ENCODE results near the gene TANGO2.

TANGO2 gene

DNA sequence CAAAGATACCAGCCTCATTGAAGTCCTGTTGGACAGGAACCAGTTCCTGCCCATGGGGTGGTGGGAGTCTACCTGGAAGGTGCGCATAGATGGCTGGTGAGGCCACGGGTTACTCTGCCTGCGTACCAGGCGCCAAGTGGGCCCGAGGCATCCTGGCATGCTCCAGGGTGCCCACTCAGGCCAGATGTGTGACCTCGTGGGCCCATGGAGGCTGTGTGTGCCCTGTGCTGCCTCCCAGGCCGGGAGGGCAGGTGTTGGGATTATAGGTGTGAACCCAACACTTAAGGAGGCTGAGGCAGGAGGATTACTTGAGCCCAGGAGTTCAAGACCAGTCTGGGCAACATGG is 23.1 kb downstream of the TANGO2 start:
- no peak for DNase-seq (ENCODE audit: low spot score)
- TF ChIP-seq, protein P1, sequence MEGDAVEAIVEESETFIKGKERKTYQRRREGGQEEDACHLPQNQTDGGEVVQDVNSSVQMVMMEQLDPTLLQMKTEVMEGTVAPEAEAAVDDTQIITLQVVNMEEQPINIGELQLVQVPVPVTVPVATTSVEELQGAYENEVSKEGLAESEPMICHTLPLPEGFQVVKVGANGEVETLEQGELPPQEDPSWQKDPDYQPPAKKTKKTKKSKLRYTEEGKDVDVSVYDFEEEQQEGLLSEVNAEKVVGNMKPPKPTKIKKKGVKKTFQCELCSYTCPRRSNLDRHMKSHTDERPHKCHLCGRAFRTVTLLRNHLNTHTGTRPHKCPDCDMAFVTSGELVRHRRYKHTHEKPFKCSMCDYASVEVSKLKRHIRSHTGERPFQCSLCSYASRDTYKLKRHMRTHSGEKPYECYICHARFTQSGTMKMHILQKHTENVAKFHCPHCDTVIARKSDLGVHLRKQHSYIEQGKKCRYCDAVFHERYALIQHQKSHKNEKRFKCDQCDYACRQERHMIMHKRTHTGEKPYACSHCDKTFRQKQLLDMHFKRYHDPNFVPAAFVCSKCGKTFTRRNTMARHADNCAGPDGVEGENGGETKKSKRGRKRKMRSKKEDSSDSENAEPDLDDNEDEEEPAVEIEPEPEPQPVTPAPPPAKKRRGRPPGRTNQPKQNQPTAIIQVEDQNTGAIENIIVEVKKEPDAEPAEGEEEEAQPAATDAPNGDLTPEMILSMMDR (IDR thresholded peaks at IDR 0.05; ENCODE audit: extremely low read depth, insufficient read depth, missing control alignments), result no peak
- in situ Hi-C loops (cut with MboI; ENCODE audit: low pct_unique_long_range_greater_than_20kb, low sequenced_read_pairs, unreplicated experiment), result no loop called here

DNA sequence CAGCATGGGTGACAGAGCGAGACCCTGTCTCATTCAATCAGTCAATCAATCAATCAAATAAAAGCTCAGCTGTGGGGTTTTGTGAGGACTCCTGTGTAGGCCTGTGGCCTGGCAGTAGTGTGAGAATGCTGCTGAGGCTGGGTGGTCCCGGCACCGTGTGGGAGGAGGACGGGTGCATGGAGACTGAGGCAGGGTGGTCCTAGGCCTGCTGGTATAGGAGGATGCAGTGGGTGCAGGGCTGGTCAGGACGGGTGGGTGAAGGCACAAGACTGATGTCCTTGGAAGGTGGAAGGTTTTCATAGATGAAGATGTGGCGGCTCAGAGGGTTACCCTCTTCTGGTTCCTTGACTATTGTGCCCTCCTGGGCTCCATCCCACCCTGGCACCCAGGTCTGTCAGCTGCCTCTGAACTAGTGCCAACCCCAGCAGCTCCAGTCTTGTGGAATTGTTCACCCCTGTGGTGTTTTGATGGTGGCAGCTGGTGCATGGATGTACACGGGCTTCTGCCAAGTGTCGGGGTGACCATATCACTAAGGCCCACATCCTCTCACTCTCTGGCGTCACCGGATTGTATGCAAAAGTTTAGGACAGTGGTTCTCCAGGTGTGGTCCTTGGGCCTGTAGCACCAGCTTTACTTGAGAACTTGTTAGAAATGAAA is 23.7 kb downstream of the TANGO2 start:
- in situ Hi-C loops (cut with MboI; ENCODE audit: low pct_unique_long_range_greater_than_20kb, low sequenced_read_pairs, unreplicated experiment), result no loop called here
- TF ChIP-seq, protein P1 (IDR thresholded peaks at IDR 0.05; ENCODE audit: extremely low read depth, insufficient read depth, missing control alignments), result no peak
- no peak for DNase-seq (ENCODE audit: low spot score)

DNA sequence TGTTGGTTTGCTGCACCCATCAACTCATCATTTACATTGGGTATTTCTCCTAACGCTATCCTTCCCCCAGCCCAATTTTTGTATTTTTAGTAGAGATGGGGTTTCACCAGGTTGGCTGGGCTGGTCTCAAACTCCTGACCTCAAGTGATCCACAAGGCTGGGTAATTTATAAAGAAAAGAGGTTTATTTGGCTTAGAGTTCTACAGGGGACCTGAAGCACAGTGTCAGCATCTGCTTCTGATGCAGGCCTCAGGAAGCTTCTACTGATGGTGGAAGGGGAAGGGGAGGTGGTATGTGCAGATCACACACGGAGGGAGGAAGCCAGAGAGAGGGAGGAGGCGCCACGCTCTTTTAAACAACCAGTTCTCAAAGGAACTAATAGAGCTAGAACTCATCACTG is 25.8 kb downstream of the TANGO2 start:
- in situ Hi-C loops (cut with MboI; ENCODE audit: low pct_unique_long_range_greater_than_20kb, low sequenced_read_pairs, unreplicated experiment), result no loop called here
- DNase-seq (ENCODE audit: low spot score), result no peak
- TF ChIP-seq, protein P1 (IDR thresholded peaks at IDR 0.05; ENCODE audit: extremely low read depth, insufficient read depth, missing control alignments), result no peak

DNA sequence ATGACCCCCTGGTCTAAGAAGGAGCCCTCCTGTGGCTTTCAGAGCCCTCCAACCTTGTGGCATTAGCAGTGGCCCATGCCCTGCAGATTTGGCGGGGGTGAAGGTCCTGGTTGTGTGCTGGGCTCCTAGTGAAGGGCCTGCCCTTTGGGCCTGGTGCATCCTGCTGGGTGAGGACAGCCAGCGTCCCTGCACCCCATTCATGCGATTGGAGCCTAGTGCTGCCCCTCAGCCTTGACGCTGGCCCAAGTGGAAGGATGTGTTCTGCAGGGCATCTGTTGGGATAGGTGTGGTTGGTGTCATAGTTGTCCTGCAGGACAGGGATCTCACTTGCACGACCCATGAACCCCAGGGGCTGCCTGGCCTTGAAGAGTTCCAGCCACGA is 31.0 kb downstream of the TANGO2 start:
- no peak for DNase-seq (ENCODE audit: low spot score)
- TF ChIP-seq, protein P1 (IDR thresholded peaks at IDR 0.05; ENCODE audit: extremely low read depth, insufficient read depth, missing control alignments), result no peak
- in situ Hi-C loops (cut with MboI; ENCODE audit: low pct_unique_long_range_greater_than_20kb, low sequenced_read_pairs, unreplicated experiment), result no loop called here

DNA sequence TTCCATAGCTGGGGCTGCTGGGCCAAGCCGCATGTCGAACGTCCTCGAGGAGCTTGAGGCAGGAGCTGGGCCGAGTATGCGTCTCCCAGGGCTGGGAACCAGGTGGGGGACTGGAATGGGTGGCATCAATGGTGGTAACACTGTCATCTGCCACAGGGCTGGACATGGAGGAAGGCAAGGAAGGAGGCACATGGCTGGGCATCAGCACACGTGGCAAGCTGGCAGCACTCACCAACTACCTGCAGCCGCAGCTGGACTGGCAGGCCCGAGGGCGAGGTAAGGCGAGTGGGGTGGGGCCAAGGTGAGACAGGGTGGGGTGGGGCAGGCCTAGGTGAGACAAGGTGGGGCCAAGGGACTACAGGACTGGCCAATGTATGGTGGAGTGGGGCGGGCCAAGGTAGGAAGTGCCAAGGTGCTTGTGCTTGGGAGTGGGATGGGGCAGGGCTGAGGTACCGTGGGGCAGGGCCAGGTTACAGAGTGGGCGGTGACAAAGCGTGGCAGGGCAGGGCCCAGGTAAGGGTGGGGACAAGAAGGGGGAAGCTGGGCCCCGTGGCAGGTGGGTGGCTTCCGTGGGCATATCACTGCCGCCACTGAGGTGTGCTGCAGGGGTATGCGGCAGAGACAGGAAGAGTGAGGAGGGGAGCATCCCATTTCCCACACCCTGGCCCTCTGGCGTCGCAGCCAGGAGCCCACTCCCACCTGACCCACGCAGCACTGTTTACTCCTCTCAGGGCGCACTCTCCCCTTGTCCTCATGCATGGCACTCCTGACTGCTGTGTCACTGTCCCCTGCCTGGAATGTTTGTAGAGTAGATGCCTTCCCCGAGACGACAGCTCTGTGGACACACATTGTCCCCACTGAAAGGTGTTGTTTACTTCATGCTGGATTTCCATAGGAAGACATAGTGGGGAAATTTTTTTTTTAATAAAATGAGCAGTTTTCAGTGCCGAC is 31.7 kb downstream of the TANGO2 start:
- in situ Hi-C loops (cut with MboI; ENCODE audit: low pct_unique_long_range_greater_than_20kb, low sequenced_read_pairs, unreplicated experiment), result no loop called here
- TF ChIP-seq, protein P1 (IDR thresholded peaks at IDR 0.05; ENCODE audit: extremely low read depth, insufficient read depth, missing control alignments), result no peak
- DNase-seq (ENCODE audit: low spot score), result no peak

DNA sequence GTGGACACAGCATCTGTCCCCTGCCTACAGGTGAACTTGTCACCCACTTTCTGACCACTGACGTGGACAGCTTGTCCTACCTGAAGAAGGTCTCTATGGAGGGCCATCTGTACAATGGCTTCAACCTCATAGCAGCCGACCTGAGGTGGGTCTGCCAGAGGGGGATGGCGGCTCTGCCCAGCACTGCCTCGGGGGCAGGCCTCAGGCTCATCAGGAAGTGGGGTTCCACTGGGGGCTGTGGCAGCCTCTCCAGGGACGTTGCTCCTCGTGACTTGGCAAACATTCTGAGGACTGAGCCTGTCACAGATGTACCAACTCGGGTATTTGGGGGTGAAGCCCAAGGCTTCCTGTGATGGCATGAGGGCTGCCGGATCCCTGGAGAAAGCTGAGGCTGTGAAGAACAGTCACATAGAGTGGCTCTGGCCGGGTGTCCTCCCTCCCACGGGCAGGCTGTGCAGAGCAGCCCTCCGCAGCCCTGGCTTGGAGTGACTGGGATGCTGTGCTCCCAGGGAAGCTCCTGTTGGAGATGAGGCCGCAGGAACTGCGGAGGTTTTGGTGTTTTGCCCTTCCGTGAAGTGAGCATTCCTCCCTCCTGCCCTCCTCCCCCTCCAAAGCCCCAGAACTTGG is 32.6 kb downstream of the TANGO2 start:
- TF ChIP-seq, protein P1 (IDR thresholded peaks at IDR 0.05; ENCODE audit: extremely low read depth, insufficient read depth, missing control alignments), result no peak
- no peak for DNase-seq (ENCODE audit: low spot score)
- in situ Hi-C loops (cut with MboI; ENCODE audit: low pct_unique_long_range_greater_than_20kb, low sequenced_read_pairs, unreplicated experiment), result no loop called here
